PC-9 (cell line): ENCODE results near the gene MISP3. TPM values are rescaled to one million over a fixed set of nuclear protein-coding genes. Genes with fewer than 3 reads are reported as not detected.
A peak's percentile ranks its signal among the peaks of the same experiment; 100 is the strongest.

Experiments used
- BruUV-seq: library from RNA; stranded (reverse); fragments of 400-500 nt; replicated peaks from 2 replicates; lab custom pipeline; 2021; lab: Mats Ljungman, UMichigan
- CTCF ChIA-PET: fragments of 300-600 bp; sonication (Branson Sonifier 250); formaldehyde crosslinking; loops from one replicate; lab custom pipeline; 2022; ENCODE audit warnings: antibody characterized with exemption; lab: Charles Lee
- POLR2A ChIA-PET: fragments of 300-600 bp; sonication (Branson Sonifier 250); formaldehyde crosslinking; loops from one replicate; lab custom pipeline; 2022; ENCODE audit warnings: antibody characterized with exemption; ENCODE audit not compliant: unreplicated experiment; lab: Charles Lee
- DNase-seq, 2 experiments: peaks; one replicate each; pipeline versions ENCODE4 v3.0.0 to v3.0.0-alpha.2; 2015 to 2022; ENCODE audit warnings: mixed read lengths in 1 of 2
- H2AFZ ChIP-seq: fragments of 200-600 bp; sonication (generic); 2 replicates; pipeline ENCODE4 v1.8.1; 2017; ENCODE audit warnings: antibody characterized with exemption
- H3F3A ChIP-seq: fragments of 200-600 bp; sonication (generic); 2 replicates; pipeline ENCODE4 v1.8.1; 2017; ENCODE audit warnings: antibody characterized with exemption, mild to moderate bottlenecking, low read depth; ENCODE audit not compliant: insufficient read depth
- H3K27ac ChIP-seq: fragments of 200-600 bp; sonication (generic); 2 replicates; pipeline ENCODE4 v1.6.1; 2016; ENCODE audit warnings: mixed run types
- H3K27me3 ChIP-seq: fragments of 200-600 bp; sonication (generic); 2 replicates; pipeline ENCODE4 v1.6.1; 2016; ENCODE audit warnings: low read depth, mixed run types; ENCODE audit not compliant: insufficient read depth
- H3K36me3 ChIP-seq: fragments of 200-600 bp; sonication (generic); 2 replicates; pipeline ENCODE4 v1.6.1; 2016; ENCODE audit warnings: low read depth, mixed run types
- H3K4me1 ChIP-seq: fragments of 200-600 bp; sonication (generic); replicated peaks from 2 replicates; pipeline ENCODE4 v1.6.1; 2016; ENCODE audit warnings: mixed run types; ENCODE audit not compliant: insufficient read depth
- H3K4me2 ChIP-seq: fragments of 200-600 bp; sonication (generic); 2 replicates; pipeline ENCODE4 v1.6.1; 2017; ENCODE audit warnings: mixed run types
- H3K4me3 ChIP-seq: fragments of 200-600 bp; sonication (generic); 2 replicates; pipeline ENCODE4 v1.6.1; 2016; ENCODE audit warnings: mixed run types
- H3K79me2 ChIP-seq: fragments of 200-600 bp; sonication (generic); 2 replicates; pipeline ENCODE4 v1.6.1; 2017; ENCODE audit warnings: low read depth, mixed run types
- H3K9me2 ChIP-seq: fragments of 200-600 bp; sonication (generic); 2 replicates; pipeline ENCODE4 v1.8.1; 2017; ENCODE audit warnings: mild to moderate bottlenecking; ENCODE audit not compliant: insufficient read depth
- H3K9me3 ChIP-seq: fragments of 200-600 bp; sonication (generic); 2 replicates; pipeline ENCODE4 v1.8.1; 2016; ENCODE audit warnings: low read depth; ENCODE audit not compliant: insufficient read depth
- H4K20me1 ChIP-seq: fragments of 200-600 bp; sonication (generic); 2 replicates; pipeline ENCODE4 v1.8.1; 2017; ENCODE audit not compliant: insufficient read depth
- EZH2 ChIP-seq: fragments of 200-600 bp; sonication (generic); IDR thresholded peaks from 2 replicates; pipeline ENCODE4 v1.8.0; 2017; ENCODE audit warnings: antibody characterized with exemption, low read depth
- intact Hi-C: fragments of 100-400 bp; cut with micrococcal nuclease; formaldehyde crosslinking; loops from one replicate; pipeline ENCODE4 v1.10.0; 2022; ENCODE audit not compliant: unreplicated experiment
- total RNA-seq: library from RNA; stranded (reverse); gene quantifications from 2 replicates; pipeline ENCODE4 v1.2.3, GENCODE V29; 2021
- TF ChIP-seq, protein P1 (sequence below): fragments of 200-600 bp; sonication (generic); conservative IDR thresholded peaks from 2 replicates; pipeline ENCODE4 v1.6.1; 2017; ENCODE audit warnings: mixed run types, antibody characterized with exemption, mild to moderate bottlenecking, moderate library complexity

MISP3 gene
- total RNA-seq, 1 experiment from 2014 or later: 6.7 TPM

DNA sequence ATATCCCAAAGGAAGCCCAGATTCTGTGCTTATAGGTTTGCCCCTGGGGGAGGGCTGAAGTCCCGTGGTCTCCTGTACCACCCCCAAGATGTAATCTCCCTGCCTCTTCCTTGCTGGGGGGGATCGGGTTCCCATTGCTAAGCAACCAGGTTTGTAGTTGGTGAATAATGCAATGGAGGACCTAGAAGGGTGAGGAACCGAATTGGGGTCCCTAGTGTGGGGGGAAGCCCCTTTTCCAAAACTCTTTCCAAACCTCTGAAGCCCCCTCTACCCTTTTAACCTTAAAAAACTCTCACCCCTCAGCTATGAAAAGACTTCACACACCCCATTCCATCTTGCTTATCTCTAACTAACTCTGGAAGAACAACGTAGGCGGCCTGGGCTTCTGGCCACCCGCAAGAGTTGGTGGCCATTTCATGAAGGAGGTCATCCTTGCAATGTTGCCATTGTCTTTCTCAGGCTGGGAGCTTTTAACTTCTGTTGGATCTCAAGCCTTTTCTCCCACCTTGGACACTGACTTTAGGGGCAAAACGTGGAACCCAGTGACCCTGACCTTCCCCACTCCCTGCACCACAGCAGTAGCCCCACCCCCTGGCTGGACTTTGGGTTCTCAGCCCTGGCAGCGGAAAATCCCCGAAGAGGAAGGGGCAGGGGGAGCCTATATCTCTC lies 11.4 kb upstream of the MISP3 start:
- Histone ChIP-seq H3K9me3 (no peaks in the 10 kb centered on the region), H3K4me1 (peaks cover 21% of the 10 kb centered on the region), H3F3A (peaks cover 25% of the 10 kb centered on the region; the same call in 1 of the 2 replicates), H4K20me1 (no peaks in the 10 kb centered on the region), H2AFZ (no peak overlapping the region), H3K4me3 (peak overlapping the region; percentile 44; the same call in 1 of the 2 replicates), H3K36me3 (no peaks in the 10 kb centered on the region), H3K9me2 (no peaks in the 10 kb centered on the region), H3K4me2 (peak overlapping the region; percentile 77), H3K27ac (0 out of 2 replicates have a peak overlapping the region, but pooled peaks have one; percentile 16), H3K27me3 (no peaks in the 10 kb centered on the region), H3K79me2 (no peaks in the 10 kb centered on the region)
- intact Hi-C loops: no loop called here
- TF ChIP-seq EZH2: no peak
- TF ChIP-seq, protein P1, sequence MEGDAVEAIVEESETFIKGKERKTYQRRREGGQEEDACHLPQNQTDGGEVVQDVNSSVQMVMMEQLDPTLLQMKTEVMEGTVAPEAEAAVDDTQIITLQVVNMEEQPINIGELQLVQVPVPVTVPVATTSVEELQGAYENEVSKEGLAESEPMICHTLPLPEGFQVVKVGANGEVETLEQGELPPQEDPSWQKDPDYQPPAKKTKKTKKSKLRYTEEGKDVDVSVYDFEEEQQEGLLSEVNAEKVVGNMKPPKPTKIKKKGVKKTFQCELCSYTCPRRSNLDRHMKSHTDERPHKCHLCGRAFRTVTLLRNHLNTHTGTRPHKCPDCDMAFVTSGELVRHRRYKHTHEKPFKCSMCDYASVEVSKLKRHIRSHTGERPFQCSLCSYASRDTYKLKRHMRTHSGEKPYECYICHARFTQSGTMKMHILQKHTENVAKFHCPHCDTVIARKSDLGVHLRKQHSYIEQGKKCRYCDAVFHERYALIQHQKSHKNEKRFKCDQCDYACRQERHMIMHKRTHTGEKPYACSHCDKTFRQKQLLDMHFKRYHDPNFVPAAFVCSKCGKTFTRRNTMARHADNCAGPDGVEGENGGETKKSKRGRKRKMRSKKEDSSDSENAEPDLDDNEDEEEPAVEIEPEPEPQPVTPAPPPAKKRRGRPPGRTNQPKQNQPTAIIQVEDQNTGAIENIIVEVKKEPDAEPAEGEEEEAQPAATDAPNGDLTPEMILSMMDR: no peak
- ChIA-PET POLR2A (interaction anchor here (0.5 to 0.9 kb wide), 4 partner anchors 29 to 273 kb away, joined by 3 to 14 read pairs (median 4); partner anchors contain the start of gene RFX1), CTCF (no interaction called here)
- BruUV-seq: TSS peak; percentile 46
- peak; percentile 32 to 50 for DNase-seq

DNA sequence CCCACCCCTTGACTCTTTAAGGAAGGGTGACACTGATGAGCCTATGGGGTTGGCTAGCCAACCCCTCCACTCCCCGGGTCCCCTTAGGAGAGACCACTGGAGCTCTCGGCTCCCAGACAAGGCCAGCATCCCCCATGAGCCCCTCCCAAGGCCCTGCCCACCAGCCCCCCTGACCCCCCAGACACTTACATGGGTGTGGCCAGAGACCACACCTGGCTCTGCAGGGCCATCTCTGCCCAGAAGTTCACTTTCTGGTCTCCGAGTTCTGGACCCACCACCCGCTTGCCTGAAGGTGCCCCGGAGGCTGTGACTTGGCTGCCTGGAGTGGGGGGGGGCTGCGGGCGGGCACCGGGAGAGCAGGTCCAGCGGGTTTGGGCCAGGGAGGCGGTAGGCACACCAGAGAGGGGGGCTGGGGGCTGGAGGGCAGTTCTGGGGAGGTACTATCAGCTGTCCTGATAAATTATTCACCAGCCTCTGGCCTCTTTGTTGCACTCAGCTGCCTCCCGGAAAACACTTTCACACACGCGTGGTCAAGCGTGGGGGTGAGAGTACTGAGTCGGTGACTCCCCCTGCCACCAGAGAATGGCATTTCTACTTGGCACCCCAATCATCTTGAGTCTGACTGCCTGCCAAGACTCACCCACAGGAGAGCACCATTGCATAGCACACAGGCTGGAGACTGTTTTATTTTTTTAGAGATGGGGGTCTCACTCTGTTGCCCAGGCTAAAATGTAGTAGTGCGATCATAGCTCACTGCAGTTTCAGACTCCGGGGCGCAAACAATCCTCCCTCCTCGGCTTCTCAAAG lies 10.6 kb upstream of the MISP3 start, which contains the start of gene PALM3:
TSS of gene PALM3 (minus strand) at position 326 of the 807 bp plus-strand sequence. CDS start at position 230, 96 bp downstream.
- intact Hi-C loops: no loop called here
- BruUV-seq: no TSS peak

DNA sequence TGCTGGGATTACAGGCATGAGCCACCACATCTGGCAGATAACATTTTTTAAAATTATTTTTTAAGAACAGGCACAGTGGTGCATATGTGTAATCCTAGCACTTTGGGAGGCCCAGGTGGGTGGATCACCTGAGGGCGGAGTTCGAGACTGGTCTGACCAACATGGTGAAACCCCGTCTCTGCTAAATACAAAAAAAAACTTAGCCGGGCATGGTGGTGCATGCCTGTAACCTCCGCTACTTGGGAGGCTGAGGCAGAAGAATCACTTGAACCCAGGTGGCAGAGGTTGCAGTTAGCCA lies 10.1 kb upstream of the MISP3 start:
- Histone ChIP-seq H3K27ac (no peak overlapping the region), H3K9me2 (no peaks in the 10 kb centered on the region), H3K4me3 (peak overlapping the region; percentile 44; the same call in 1 of the 2 replicates), H3K9me3 (no peaks in the 10 kb centered on the region), H3K4me1 (peaks cover 21% of the 10 kb centered on the region), H4K20me1 (no peaks in the 10 kb centered on the region), H3K4me2 (peak overlapping the region; percentile 77), H2AFZ (no peak overlapping the region), H3K36me3 (no peaks in the 10 kb centered on the region), H3K27me3 (no peaks in the 10 kb centered on the region), H3K79me2 (no peaks in the 10 kb centered on the region), H3F3A (peaks cover 25% of the 10 kb centered on the region; the same call in 1 of the 2 replicates)
- no TSS peak for BruUV-seq
- ChIA-PET POLR2A (interaction anchor here (0.5 to 0.6 kb wide), 2 partner anchors 176 to 221 kb away, joined by 4 read pairs; no protein-coding TSS in a partner anchor), CTCF (no interaction called here)
- peak in 1 of 2 experiments; percentile 15 for DNase-seq
- intact Hi-C loops: no loop called here
- no peak for TF ChIP-seq EZH2
- TF ChIP-seq, protein P1: no peak

More for the DNA sequence above, 10.6 kb upstream of the MISP3 start, which contains the start of gene PALM3:
- no peaks in the 10 kb centered on the region for H3K36me3 ChIP-seq
- H4K20me1 ChIP-seq: no peaks in the 10 kb centered on the region
- CTCF ChIA-PET: no interaction called here
- 0 out of 2 replicates have a peak within 1 kb of the TSS, but pooled peaks have one; percentile 16 for H3K27ac ChIP-seq
- no peaks in the 10 kb centered on the region for H3K9me3 ChIP-seq
- peaks cover 25% of the 10 kb centered on the region; the same call in 1 of the 2 replicates for H3F3A ChIP-seq
- DNase-seq: peak; percentile 66 to 73
- no peak for TF ChIP-seq EZH2
- TF ChIP-seq, protein P1: no peak
- no peaks in the 10 kb centered on the region for H3K79me2 ChIP-seq
- H3K27me3 ChIP-seq: no peaks in the 10 kb centered on the region
- H3K4me2 ChIP-seq: peak within 1 kb of the TSS; percentile 77
- 0 out of 2 replicates have a peak within 1 kb of the TSS, but pooled peaks have one; percentile 58 for H2AFZ ChIP-seq
- peaks cover 21% of the 10 kb centered on the region for H3K4me1 ChIP-seq
- H3K9me2 ChIP-seq: no peaks in the 10 kb centered on the region
- H3K4me3 ChIP-seq: peak within 1 kb of the TSS; percentile 44; the same call in 1 of the 2 replicates
- POLR2A ChIA-PET: interaction anchor here (0.5 to 0.6 kb wide), 2 partner anchors 175 to 220 kb away, joined by 4 read pairs; no protein-coding TSS in a partner anchor
